Activated gamma-delta T cell treated with Interleukin-2 at 50 U/mL for 16 hours (primary cell): Measurements from ENCODE around the gene PDZD2.
"Not testable (repeated sequence)": the region's sequence is repeated elsewhere in the genome, so short reads cannot be mapped to it uniquely, and the experiment has no call there.

ENCODE experiments used
- DNase-seq: peaks from one replicate; pipeline ENCODE4 v3.0.0-alpha.2; 2020

Gene PDZD2

DNA sequence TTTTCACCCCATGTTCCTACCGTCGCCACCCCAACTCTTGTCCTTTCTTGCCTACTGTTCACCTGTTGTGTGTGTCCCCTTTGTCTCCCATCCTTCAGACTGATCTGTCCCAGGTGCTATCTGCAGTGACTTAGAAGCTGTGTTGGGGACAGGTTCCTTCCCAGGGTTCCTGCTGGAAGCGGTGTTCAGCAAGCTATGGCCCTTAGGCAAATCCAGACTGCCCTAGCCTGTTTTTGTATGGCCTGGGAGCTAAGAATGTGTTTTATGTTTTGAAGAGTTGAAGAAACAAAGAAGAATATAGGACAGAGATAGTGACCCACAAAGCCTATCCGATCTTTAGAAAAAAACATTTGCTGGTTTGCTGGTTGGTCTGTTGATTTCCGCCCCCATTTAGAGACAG, 298.8 kb downstream of the PDZD2 start:
- no peak for DNase-seq

DNA sequence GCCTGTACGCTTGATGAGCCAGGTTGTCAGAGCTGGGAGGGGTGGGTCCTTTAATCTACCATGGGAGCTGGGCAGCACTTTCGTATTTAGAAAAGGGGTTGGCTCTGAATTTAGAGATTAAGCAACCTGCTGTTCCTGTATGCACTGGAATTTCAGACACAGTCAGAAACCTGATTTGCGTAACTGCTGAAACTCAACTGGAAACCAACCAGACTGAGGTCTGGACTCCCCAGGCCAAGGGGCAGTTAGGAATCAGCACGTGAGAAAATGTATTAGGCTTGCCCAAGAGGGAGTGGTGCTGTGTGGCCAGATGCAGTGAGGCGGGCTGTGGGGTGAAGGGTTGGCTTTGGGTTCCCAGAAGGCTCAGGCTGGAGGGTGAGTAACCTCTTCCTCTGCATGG, 300.2 kb downstream of the PDZD2 start:
- no peak for DNase-seq

DNA sequence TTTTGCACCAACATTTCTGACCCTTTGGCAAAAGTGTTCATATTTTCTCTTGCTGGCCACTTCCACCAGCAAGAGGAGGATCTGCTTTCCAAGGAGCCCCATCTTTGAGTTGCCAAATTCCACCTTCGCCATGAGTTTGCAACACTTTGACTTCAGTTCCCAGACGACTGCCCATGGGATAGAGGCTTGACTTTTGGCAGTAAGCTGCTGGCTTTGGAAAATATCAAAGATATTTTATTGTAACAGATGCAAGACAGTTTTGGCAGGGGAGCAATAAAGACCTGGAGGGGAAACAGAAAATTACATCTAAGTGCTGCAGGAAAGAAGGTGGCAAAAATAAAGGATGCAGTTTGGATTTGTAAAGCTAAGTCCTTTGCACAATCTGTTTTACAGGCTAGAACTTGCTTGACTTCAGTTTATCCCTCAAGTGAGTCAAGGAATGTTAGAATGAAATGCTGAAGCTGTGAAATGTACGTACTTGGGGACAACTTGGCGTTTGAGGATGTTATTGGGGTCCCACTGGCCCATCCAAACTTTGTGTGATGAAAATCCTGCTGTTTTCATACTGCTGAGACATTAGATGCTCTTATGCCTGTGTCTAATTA, 302.3 kb downstream of the PDZD2 start:
- no peak for DNase-seq

GRCh38 chr5:31942546-31942945, 303.6 kb downstream of the PDZD2 start:
- no peak for DNase-seq

DNA sequence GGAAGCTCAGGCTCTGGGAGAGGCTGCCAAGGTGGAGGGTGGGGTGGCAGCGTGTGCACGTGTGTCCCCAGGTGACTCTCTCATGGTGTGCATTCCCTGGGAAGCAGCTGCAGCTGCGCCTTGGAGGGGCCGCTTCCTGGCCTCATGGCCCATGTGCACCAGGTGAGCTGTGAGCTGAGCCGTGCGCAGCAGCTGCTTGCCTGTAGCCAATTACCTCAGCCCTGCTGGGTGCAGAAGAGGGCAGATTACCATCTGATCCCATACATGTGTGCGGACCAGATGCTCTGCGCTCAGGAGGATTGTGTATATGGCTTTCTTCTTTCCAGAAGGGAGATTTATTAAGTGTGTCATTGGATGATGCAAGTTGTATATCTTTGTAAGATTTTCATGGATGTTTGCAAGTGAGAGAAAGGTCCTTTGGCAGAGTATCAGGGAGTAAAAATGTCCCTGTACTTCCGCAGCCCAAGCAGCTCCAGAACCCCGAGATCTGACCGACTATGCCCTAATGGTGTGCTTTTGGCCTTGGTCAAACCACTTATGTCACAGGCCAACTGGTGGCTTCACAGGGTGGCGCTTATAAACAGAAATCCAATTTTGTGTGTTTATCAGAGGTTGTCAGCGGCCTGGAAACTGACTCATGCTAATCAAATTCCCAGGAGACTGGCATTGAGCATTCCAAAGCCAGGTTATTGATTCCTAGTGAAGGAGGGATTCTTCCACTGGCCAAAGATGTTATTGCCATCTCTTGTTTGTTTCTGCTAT, 305.9 kb downstream of the PDZD2 start:
- DNase-seq: no peak

GRCh38 chr5:31948006-31948405, 309.1 kb downstream of the PDZD2 start:
- DNase-seq: no peak

- no peak for DNase-seq
These were observed 313.1 kb downstream of the PDZD2 start for GRCh38 chr5:31952067-31952466.

DNA sequence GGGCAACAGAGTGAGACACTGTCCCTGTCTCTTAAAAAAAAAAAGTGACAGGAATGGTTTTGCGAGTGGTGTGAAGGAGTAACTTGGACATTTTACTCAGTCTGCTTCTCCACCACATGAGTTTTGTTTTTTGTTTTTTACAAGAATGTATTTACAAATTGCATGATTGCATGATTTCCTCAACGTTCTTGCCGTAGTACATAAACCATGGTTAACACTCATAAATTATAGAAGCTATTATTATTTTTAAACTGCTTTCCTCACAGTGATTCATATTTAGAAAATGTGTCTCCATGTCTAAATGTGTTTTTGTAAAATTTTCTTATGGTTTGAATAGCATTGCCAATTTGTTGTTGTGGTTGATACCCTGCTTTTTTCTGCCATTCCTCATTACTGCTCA, 315.2 kb downstream of the PDZD2 start:
- no peak for DNase-seq

DNA sequence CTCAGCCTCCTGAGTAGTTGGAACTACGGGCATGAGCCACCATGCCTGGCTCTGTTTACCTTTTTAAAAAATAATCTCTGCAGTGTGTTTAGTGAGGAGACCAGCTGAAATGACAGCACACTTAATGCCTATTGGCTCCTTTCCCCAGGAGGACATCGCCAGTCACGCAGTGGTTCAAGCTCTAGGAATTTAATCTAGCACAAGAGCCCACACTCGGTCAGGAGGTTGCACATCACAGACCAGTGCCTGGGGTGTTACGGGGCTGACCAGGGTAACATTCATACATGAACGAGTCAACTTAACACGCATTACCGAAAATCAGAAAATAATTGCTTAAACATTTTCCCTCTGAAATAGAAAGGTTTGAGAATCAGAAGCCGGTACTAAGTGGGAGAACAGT, 318.2 kb downstream of the PDZD2 start:
- no peak for DNase-seq

DNA sequence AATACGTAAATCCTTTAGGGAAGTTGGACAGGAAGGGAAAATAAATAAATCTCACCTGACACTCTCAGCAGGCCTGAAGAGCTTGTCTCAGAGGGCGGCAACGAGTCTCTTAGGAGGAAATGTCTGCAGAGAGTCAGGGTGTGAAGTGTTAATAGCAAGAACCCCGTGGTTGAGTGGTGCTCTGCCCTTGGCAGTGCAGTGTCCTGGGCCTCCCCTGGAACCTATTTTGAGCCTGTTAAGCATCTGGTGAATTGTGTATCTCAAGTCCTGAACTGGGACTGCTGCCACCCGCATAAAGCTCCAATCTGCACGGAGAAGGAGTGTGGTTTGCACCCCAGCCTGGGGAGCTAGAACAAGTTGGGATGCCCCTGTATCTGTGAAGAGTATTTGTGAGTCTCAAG, 323.4 kb downstream of the PDZD2 start:
- no peak for DNase-seq

DNA sequence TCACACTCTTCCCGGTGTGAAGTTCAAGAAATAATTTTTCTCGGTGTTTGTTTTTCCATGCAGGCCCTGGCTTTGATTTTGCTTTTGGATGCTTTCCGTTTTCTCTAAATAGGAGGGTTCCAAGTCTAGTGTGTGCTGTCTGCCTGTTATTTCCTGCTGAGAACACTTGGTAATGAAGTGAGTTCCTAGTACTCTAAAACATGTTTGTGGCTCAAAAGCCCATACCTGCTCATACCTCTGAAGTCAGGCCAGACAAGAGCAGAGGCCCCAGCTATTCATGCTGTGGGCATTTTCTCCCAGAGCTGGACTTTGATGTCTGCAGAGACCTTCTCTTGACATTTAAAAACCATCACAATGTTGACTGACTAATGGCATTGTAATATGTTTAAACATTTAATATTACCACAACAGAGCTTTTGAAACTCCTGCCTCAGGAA, 324.0 kb downstream of the PDZD2 start:
- no peak for DNase-seq

GRCh38 chr5:31963358-31964006, 324.6 kb downstream of the PDZD2 start:
- no peak for DNase-seq

DNA sequence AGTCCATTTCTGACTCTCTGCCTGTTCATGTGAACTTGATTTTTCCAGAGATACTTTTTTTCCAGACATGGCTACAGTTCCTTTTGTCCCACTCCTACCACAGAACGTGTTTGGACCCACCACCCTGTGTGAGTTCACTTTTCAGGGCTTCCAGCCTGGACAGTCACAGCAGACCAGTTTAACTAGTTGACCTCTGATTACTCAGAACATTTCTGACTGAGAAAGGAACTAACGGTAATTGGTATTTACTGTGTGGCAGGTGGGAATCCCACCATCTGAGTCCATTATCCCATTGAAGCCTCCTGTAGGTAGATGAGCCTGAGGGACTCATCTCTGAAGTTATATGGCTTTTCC, 325.1 kb downstream of the PDZD2 start:
- DNase-seq: no peak

DNA sequence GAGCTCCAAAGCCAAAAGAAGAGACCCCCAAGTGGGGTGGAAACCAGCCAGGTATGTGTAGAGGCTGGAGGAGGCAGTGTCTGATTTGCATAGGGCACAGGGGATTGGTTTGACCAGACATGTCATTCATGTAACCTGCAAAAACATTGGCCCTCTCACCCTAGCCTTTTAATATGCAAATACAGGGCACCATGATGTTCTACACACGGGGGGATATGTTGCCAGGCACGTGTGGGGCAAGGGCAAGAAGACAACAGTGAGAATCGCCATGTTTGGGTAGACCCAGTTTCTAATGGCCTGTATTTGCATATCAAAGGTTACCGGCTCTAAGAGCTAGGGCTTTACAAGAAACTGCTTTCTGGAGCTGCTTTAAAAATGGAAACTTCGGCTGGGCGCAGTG, 326.3 kb downstream of the PDZD2 start:
- no peak for DNase-seq

GRCh38 chr5:31966936-31967335, 328.0 kb downstream of the PDZD2 start:
- DNase-seq: no peak

DNA sequence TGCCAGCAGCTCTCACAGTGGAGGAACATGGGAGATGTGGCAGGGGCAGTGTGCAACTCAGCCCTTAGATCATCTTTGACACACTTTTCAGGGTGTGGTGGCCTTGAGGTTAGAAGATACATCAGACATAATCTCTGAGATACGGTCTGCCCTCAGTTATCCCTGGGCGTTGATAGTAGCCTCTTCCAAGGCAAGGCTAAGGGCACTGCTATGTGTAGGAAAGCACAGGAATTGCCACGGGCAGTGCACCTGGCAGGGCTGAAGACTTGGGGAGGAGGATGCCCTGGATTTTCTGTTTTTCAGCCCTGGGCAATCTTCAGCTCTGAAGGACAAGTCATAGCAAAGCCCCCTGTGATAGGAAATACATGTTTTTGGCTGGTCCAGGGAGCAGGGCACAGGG, 328.5 kb downstream of the PDZD2 start:
- DNase-seq: no peak

DNA sequence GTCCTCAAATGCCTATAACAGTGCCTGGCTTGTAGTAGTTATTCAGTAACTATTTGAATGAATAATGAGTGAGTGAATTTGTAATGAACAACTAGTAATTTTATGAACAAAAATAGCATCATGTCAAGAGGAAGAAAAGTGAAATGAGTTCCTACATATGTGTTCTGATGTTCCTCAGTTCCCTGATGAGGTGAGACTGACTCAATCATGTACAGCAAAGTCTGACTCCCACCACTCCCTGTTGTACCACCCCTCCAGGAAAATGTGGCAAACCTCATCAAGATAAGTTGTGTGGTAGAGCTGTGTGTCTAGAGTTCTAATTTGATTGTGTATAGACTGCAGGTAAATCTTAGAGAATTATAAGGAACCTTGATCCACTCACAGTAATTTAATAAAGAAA, 333.6 kb downstream of the PDZD2 start:
- no peak for DNase-seq

DNA sequence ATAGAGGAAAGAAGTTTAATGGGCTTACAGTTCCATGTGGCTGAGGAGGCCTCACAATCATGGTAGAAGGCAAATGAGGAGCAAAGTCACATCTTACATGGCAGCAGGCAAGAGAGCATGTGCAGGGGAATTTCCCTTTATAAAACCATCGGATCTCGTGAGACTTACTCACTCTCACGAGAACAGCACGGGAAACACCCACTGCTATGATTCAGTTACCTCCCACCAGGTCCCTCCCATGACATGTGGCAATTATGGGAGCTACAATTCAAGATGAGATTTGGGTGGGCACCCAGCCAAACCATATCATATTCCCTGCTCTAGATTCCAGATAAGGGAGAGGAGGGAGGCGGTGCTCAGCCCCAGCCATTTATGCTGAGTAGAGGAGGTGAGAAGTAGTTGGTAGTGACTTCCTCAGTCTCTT, 336.3 kb downstream of the PDZD2 start:
- DNase-seq: not testable (repeated sequence)

- DNase-seq: no peak
These were observed 337.2 kb downstream of the PDZD2 start for GRCh38 chr5:31976169-31976568.

DNA sequence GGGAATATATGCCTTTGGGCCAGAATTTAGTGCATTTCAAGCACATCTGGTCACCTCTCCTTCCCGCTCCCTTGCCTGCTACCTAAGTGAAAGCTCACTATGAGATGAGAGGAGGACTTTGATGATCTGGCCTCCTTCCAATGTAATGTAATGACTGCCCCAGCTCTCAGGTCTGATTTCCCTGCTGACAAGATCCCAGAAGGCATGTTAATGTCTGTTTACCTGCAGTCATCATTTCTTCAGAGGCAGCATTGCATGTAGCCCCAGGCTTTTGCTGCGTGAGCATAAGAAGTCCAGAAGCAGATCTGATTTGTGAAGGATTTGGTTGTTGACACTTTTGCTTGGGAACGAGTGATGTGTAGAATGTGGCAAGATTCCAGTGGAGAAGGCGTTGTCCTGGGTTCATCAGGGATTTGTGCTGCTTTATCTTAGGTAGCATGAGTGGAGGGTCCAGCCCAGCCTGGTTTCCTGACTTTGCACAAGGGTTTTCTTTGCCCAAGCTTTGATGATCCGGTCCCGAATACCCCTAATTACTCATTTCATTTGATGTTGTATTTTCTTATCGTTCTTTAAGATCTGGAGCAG, 342.5 kb downstream of the PDZD2 start:
- no peak for DNase-seq

GRCh38 chr5:31982027-31982426, 343.1 kb downstream of the PDZD2 start:
- no peak for DNase-seq

- DNase-seq: no peak
These were observed 343.7 kb downstream of the PDZD2 start for GRCh38 chr5:31982621-31983020.

DNA sequence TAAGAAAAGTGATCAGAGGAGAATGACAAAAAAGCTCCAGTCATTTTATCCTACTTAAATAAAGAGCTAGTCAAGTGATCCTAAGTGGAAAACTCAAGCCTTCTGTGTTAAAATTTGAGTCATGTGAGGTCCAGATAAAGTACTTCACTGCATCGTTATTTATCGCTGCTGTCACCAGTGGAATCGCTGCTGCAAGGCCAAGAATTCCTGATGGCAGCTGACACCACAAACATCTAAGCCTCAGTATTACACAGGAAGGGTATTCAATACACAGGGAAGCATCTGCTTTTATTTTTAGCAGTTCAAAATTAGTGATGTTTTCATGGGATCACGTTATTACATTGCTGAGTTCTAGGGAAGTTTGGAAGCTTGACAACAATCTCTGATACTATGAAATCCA, 344.9 kb downstream of the PDZD2 start:
- DNase-seq: no peak

GRCh38 chr5:31984691-31985090, 345.8 kb downstream of the PDZD2 start:
- no peak for DNase-seq
